ENCODE measurements around the gene TMEM175.

TMEM175 gene

GRCh38 chr4:945274-946102 is 13.2 kb downstream of the TMEM175 start:
- Histone ChIP-seq H3K4me1 (ENCODE audit: control insufficient read depth in 5 of 5, insufficient read depth in 5 of 5, low read length in 5 of 5) (peaks cover 0 to 3% (median 0%) of the 10 kb centered on the region in 5 donors), H3K9ac (ENCODE audit: low read length in 5 of 5) (no peak overlapping the region), H3K36me3 (ENCODE audit: control insufficient read depth in 5 of 5, insufficient read depth in 5 of 5, low read length in 5 of 5) (peaks cover 0 to 7% (median 2%) of the 10 kb centered on the region in 5 donors), H3K9me3 (ENCODE audit: control insufficient read depth in 5 of 5, low read length in 5 of 5) (no peaks in the 10 kb centered on the region), H3K4me3 (ENCODE audit: low read depth in 1 of 5, low read length in 5 of 5) (no peak overlapping the region), H3K27ac (ENCODE audit: low read depth, low read length) (no peak overlapping the region), H3K27me3 (ENCODE audit: control insufficient read depth in 5 of 5, insufficient read depth in 4 of 5, low read length in 5 of 5) (no peaks in the 10 kb centered on the region)

GRCh38 chr4:946103-946450 is 13.8 kb downstream of the TMEM175 start:
- H3K27me3 ChIP-seq (ENCODE audit: control insufficient read depth in 5 of 5, insufficient read depth in 4 of 5, low read length in 5 of 5), result no peaks in the 10 kb centered on the region
- H3K9ac ChIP-seq (ENCODE audit: low read length in 5 of 5), result no peak overlapping the region
- H3K4me1 ChIP-seq (ENCODE audit: control insufficient read depth in 5 of 5, insufficient read depth in 5 of 5, low read length in 5 of 5), result peaks cover 0 to 3% (median 0%) of the 10 kb centered on the region in 5 donors
- no peaks in the 10 kb centered on the region for H3K9me3 ChIP-seq (ENCODE audit: control insufficient read depth in 5 of 5, low read length in 5 of 5)
- no peak overlapping the region for H3K27ac ChIP-seq (ENCODE audit: low read depth, low read length)
- H3K4me3 ChIP-seq (ENCODE audit: low read depth in 1 of 5, low read length in 5 of 5), result no peak overlapping the region
- H3K36me3 ChIP-seq (ENCODE audit: control insufficient read depth in 5 of 5, insufficient read depth in 5 of 5, low read length in 5 of 5), result peaks cover 0 to 7% (median 2%) of the 10 kb centered on the region in 5 donors

- Histone ChIP-seq H3K4me3 (ENCODE audit: low read depth in 1 of 5, low read length in 5 of 5) (no peak overlapping the region), H3K27me3 (ENCODE audit: control insufficient read depth in 5 of 5, insufficient read depth in 4 of 5, low read length in 5 of 5) (no peaks in the 10 kb centered on the region), H3K36me3 (ENCODE audit: control insufficient read depth in 5 of 5, insufficient read depth in 5 of 5, low read length in 5 of 5) (peaks cover 0 to 12% (median 8%) of the 10 kb centered on the region in 5 donors), H3K9me3 (ENCODE audit: control insufficient read depth in 5 of 5, low read length in 5 of 5) (no peaks in the 10 kb centered on the region), H3K27ac (ENCODE audit: low read depth, low read length) (no peak overlapping the region), H3K9ac (ENCODE audit: low read length in 5 of 5) (no peak overlapping the region), H3K4me1 (ENCODE audit: control insufficient read depth in 5 of 5, insufficient read depth in 5 of 5, low read length in 5 of 5) (peaks cover 0 to 3% (median 0%) of the 10 kb centered on the region in 5 donors)
These were observed 14.5 kb downstream of the TMEM175 start for GRCh38 chr4:946517-947471.

- H3K9ac ChIP-seq (ENCODE audit: low read length in 5 of 5), result no peak overlapping the region
- no peaks in the 10 kb centered on the region for H3K27me3 ChIP-seq (ENCODE audit: control insufficient read depth in 5 of 5, insufficient read depth in 4 of 5, low read length in 5 of 5)
- H3K36me3 ChIP-seq (ENCODE audit: control insufficient read depth in 5 of 5, insufficient read depth in 5 of 5, low read length in 5 of 5), result peaks cover 0 to 15% (median 12%) of the 10 kb centered on the region in 5 donors
- no peak overlapping the region for H3K4me3 ChIP-seq (ENCODE audit: low read depth in 1 of 5, low read length in 5 of 5)
- H3K27ac ChIP-seq (ENCODE audit: low read depth, low read length), result no peak overlapping the region
- H3K9me3 ChIP-seq (ENCODE audit: control insufficient read depth in 5 of 5, low read length in 5 of 5), result no peaks in the 10 kb centered on the region
- peaks cover 0 to 3% (median 0%) of the 10 kb centered on the region in 5 donors for H3K4me1 ChIP-seq (ENCODE audit: control insufficient read depth in 5 of 5, insufficient read depth in 5 of 5, low read length in 5 of 5)
These were observed 15.3 kb downstream of the TMEM175 start for GRCh38 chr4:947491-947971.

- no peak overlapping the region for H3K4me3 ChIP-seq (ENCODE audit: low read depth in 1 of 5, low read length in 5 of 5)
- H3K27ac ChIP-seq (ENCODE audit: low read depth, low read length), result no peak overlapping the region
- H3K36me3 ChIP-seq (ENCODE audit: control insufficient read depth in 5 of 5, insufficient read depth in 5 of 5, low read length in 5 of 5), result peaks cover 0 to 23% (median 15%) of the 10 kb centered on the region in 5 donors
These were observed 16.1 kb downstream of the TMEM175 start for GRCh38 chr4:948101-948935.

GRCh38 chr4:948936-949300 is 16.7 kb downstream of the TMEM175 start:
- Histone ChIP-seq H3K27ac (ENCODE audit: low read depth, low read length) (no peak overlapping the region), H3K9me3 (ENCODE audit: control insufficient read depth in 5 of 5, low read length in 5 of 5) (no peaks in the 10 kb centered on the region), H3K9ac (ENCODE audit: low read length in 5 of 5) (no peak overlapping the region), H3K27me3 (ENCODE audit: control insufficient read depth in 5 of 5, insufficient read depth in 4 of 5, low read length in 5 of 5) (no peaks in the 10 kb centered on the region), H3K36me3 (ENCODE audit: control insufficient read depth in 5 of 5, insufficient read depth in 5 of 5, low read length in 5 of 5) (peaks cover 0 to 29% (median 16%) of the 10 kb centered on the region in 5 donors), H3K4me3 (ENCODE audit: low read depth in 1 of 5, low read length in 5 of 5) (no peak overlapping the region), H3K4me1 (ENCODE audit: control insufficient read depth in 5 of 5, insufficient read depth in 5 of 5, low read length in 5 of 5) (peaks cover 0 to 3% (median 0%) of the 10 kb centered on the region in 5 donors)

More at GRCh38 chr4:948101-948935, 16.1 kb downstream of the TMEM175 start:
- Histone ChIP-seq H3K9me3 (ENCODE audit: control insufficient read depth in 5 of 5, low read length in 5 of 5) (no peaks in the 10 kb centered on the region), H3K27me3 (ENCODE audit: control insufficient read depth in 5 of 5, insufficient read depth in 4 of 5, low read length in 5 of 5) (no peaks in the 10 kb centered on the region), H3K4me1 (ENCODE audit: control insufficient read depth in 5 of 5, insufficient read depth in 5 of 5, low read length in 5 of 5) (peaks cover 0 to 3% (median 0%) of the 10 kb centered on the region in 5 donors), H3K9ac (ENCODE audit: low read length in 5 of 5) (no peak overlapping the region)

GRCh38 chr4:949656-950055 is 17.4 kb downstream of the TMEM175 start:
- Histone ChIP-seq H3K9ac (ENCODE audit: low read length in 5 of 5) (no peak overlapping the region), H3K9me3 (ENCODE audit: control insufficient read depth in 5 of 5, low read length in 5 of 5) (no peaks in the 10 kb centered on the region)

GRCh38 chr4:950136-951020 is 18.1 kb downstream of the TMEM175 start:
- Histone ChIP-seq H3K36me3 (ENCODE audit: control insufficient read depth in 5 of 5, insufficient read depth in 5 of 5, low read length in 5 of 5) (peaks cover 0 to 43% (median 30%) of the 10 kb centered on the region in 5 donors), H3K9ac (ENCODE audit: low read length in 5 of 5) (no peak overlapping the region), H3K4me3 (ENCODE audit: low read depth in 1 of 5, low read length in 5 of 5) (no peak overlapping the region), H3K27ac (ENCODE audit: low read depth, low read length) (no peak overlapping the region), H3K27me3 (ENCODE audit: control insufficient read depth in 5 of 5, insufficient read depth in 4 of 5, low read length in 5 of 5) (no peaks in the 10 kb centered on the region), H3K4me1 (ENCODE audit: control insufficient read depth in 5 of 5, insufficient read depth in 5 of 5, low read length in 5 of 5) (peaks cover 0 to 3% (median 0%) of the 10 kb centered on the region in 5 donors), H3K9me3 (ENCODE audit: control insufficient read depth in 5 of 5, low read length in 5 of 5) (no peaks in the 10 kb centered on the region)

More at GRCh38 chr4:949656-950055, 17.4 kb downstream of the TMEM175 start:
- H3K27ac ChIP-seq (ENCODE audit: low read depth, low read length), result no peak overlapping the region
- H3K4me3 ChIP-seq (ENCODE audit: low read depth in 1 of 5, low read length in 5 of 5), result no peak overlapping the region
- H3K4me1 ChIP-seq (ENCODE audit: control insufficient read depth in 5 of 5, insufficient read depth in 5 of 5, low read length in 5 of 5), result peaks cover 0 to 3% (median 0%) of the 10 kb centered on the region in 5 donors
- no peaks in the 10 kb centered on the region for H3K27me3 ChIP-seq (ENCODE audit: control insufficient read depth in 5 of 5, insufficient read depth in 4 of 5, low read length in 5 of 5)
- peaks cover 0 to 36% (median 22%) of the 10 kb centered on the region in 5 donors for H3K36me3 ChIP-seq (ENCODE audit: control insufficient read depth in 5 of 5, insufficient read depth in 5 of 5, low read length in 5 of 5)

Data from subcutaneous abdominal adipose tissue (tissue), 5 donors.